Natural killer cell (primary cell): ENCODE data around the gene TRAK1. TPM values are rescaled to one million over a fixed set of nuclear protein-coding genes. Genes with fewer than 3 reads are reported as not detected.

ENCODE experiments used
- ATAC-seq, 3 donors: fragments of 150-1000 bp in 2 of 3; fragments of 200-7000 bp in 1 of 3; cut with Tn5 transposase; 1 replicate in 1 of 3; 2 replicates in 2 of 3; pipeline ENCODE4 v1.10.0; 2021; ENCODE audit warnings: mild to moderate bottlenecking in 2 of 3, moderate library complexity in 2 of 3
- DNase-seq, 2 donors: peaks; one replicate each; pipeline versions ENCODE4 v3.0.0 to v3.0.0-alpha.2; 2013 to 2021; ENCODE audit warnings: mixed read lengths in 1 of 2
- H3K27ac ChIP-seq: one replicate; pipeline ENCODE4 v1.5.1; 2013; ENCODE audit warnings: mild to moderate bottlenecking, low read length
- H3K27me3 ChIP-seq: one replicate; pipeline ENCODE4 v1.6.1; 2013; ENCODE audit warnings: low read length; ENCODE audit not compliant: control insufficient read depth, insufficient read depth
- H3K36me3 ChIP-seq: one replicate; pipeline ENCODE4 v1.6.1; 2013; ENCODE audit warnings: low read length; ENCODE audit not compliant: control insufficient read depth, insufficient read depth
- H3K4me1 ChIP-seq: one replicate; pipeline ENCODE4 v1.6.1; 2013; ENCODE audit warnings: low read length; ENCODE audit not compliant: control insufficient read depth, insufficient read depth
- H3K4me3 ChIP-seq: one replicate; pipeline ENCODE4 v1.5.1; 2013; ENCODE audit warnings: low read length
- H3K9me3 ChIP-seq: one replicate; pipeline ENCODE4 v1.6.1; 2013; ENCODE audit warnings: low read length; ENCODE audit not compliant: control insufficient read depth, insufficient read depth
- H3K27ac Mint-ChIP-seq, 2 donors: one replicate each; pipeline ENCODE4 v1.8.0; 2022; ENCODE audit warnings: mild to moderate bottlenecking in 2 of 2, mixed read lengths in 2 of 2, moderate library complexity in 1 of 2
- H3K27me3 Mint-ChIP-seq, 2 donors: one replicate each; pipeline ENCODE4 v1.8.0; 2022; ENCODE audit warnings: low read depth in 2 of 2, mixed read lengths in 2 of 2
- H3K36me3 Mint-ChIP-seq: one replicate; pipeline ENCODE4 v1.8.0; 2022; ENCODE audit warnings: mixed read lengths
- H3K4me1 Mint-ChIP-seq, 2 donors: one replicate each; pipeline ENCODE4 v1.8.0; 2022; ENCODE audit warnings: mixed read lengths in 2 of 2
- H3K4me3 Mint-ChIP-seq: one replicate; pipeline ENCODE4 v1.8.0; 2022; ENCODE audit warnings: mild to moderate bottlenecking, moderate library complexity, mixed read lengths
- H3K9me3 Mint-ChIP-seq, 2 donors: one replicate each; pipeline ENCODE4 v1.8.0; 2022; ENCODE audit warnings: mixed read lengths in 2 of 2
- CTCF ChIP-seq: fragments of 200-600 bp; IDR thresholded peaks from one replicate; pipeline ENCODE4 v1.8.0; 2022; ENCODE audit warnings: antibody characterized with exemption
- WGBS: methylation state at CpG from one replicate; pipeline ENCODE4 v1.1.7; 2013; ENCODE audit warnings: missing lambda C conversion rate; ENCODE audit not compliant: insufficient coverage; 5-methylcytosine and 5-hydroxymethylcytosine counted together
- intact Hi-C: fragments of 100-400 bp; cut with micrococcal nuclease; formaldehyde crosslinking; loops from one replicate; pipeline ENCODE4 v1.14.2; 2022
- total RNA-seq, 4 donors: library from RNA; stranded (reverse); fragments of 120-200 nt in 1 of 4; gene quantifications; one replicate each; pipeline versions ENCODE4 v1.2.3 to v1.2.4, GENCODE V29; 2013 to 2022

TRAK1 gene
- total RNA-seq, 3 donors from 2014 or later (not counting 1 experiment from before 2014, with no cell fraction given): 30.7 to 31.8 (median 31.8) TPM

- Mint-ChIP-seq H3K9me3 (no peaks in the 10 kb centered on the region), H3K4me1 (peaks cover 41 to 57% of the 10 kb centered on the region in 2 donors), H3K27ac (peak overlapping the region in 1 of 2 donors; percentile 71), H3K4me3 (peak overlapping the region; percentile 67), H3K36me3 (no peaks in the 10 kb centered on the region), H3K27me3 (no peaks in the 10 kb centered on the region)
- Histone ChIP-seq H3K4me3 (no peak overlapping the region), H3K4me1 (peaks cover 19% of the 10 kb centered on the region), H3K36me3 (no peaks in the 10 kb centered on the region), H3K27me3 (no peaks in the 10 kb centered on the region), H3K27ac (no peak overlapping the region), H3K9me3 (no peaks in the 10 kb centered on the region)
- ATAC-seq (no peak), DNase-seq (no peak)
- intact Hi-C loops: no loop called here
- no peak for TF ChIP-seq CTCF
- 97% methylated on average over 8 of the region's 8 CpGs for WGBS
Observed at GRCh38 chr3:42149532-42149931, 58.4 kb downstream of the TRAK1 start.

GRCh38 chr3:42149975-42150374 is 58.8 kb downstream of the TRAK1 start:
- H3K4me3 Mint-ChIP-seq: peak overlapping the region; percentile 4
- H3K9me3 ChIP-seq: no peaks in the 10 kb centered on the region
- no peaks in the 10 kb centered on the region for H3K36me3 Mint-ChIP-seq
- no peaks in the 10 kb centered on the region for H3K27me3 ChIP-seq
- H3K9me3 Mint-ChIP-seq: no peaks in the 10 kb centered on the region
- no peaks in the 10 kb centered on the region for H3K36me3 ChIP-seq
- WGBS: 96% methylated on average over 3 of the region's 3 CpGs
- no peak overlapping the region for H3K4me3 ChIP-seq
- H3K4me1 Mint-ChIP-seq: peaks cover 46 to 61% of the 10 kb centered on the region in 2 donors
- no peak overlapping the region for H3K27ac ChIP-seq
- no peak for DNase-seq
- H3K27ac Mint-ChIP-seq: peak overlapping the region in 1 of 2 donors; percentile 71
- no peak for ATAC-seq
- no peak for TF ChIP-seq CTCF
- intact Hi-C loops: no loop called here
- H3K27me3 Mint-ChIP-seq: no peaks in the 10 kb centered on the region
- peaks cover 19% of the 10 kb centered on the region for H3K4me1 ChIP-seq

DNA sequence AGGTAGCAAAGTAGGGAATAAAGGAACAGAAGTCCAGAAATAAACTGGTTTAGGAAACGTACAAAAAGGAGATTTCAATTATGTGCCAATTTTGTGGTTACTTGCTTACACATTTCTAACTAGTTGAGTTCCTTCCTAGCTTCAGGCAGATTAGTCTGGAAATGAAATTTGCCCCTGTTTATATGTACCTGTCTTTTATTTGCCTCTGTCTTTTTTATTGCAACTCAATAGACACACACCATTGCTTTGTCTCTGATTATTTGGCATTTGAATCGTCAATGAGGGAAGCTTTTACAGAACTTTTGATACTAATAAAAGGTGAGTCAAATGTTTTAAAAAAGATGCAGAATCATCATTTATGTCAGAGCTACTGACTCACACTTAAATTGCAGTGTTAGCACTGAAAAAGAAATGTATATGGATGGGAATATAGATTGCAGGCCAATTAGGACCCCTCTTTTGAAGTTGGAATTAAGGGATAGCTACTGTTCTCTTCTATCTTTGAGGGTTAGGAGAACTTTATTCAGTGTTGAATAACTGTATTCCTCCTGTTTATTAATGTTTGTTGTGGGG is 60.5 kb downstream of the TRAK1 start:
- WGBS: 50% methylated on average over 1 of the region's 2 CpGs

More for the DNA sequence above, 60.5 kb downstream of the TRAK1 start:
- Histone ChIP-seq H3K36me3 (no peaks in the 10 kb centered on the region), H3K27me3 (no peaks in the 10 kb centered on the region), H3K4me3 (no peak overlapping the region), H3K27ac (no peak overlapping the region), H3K4me1 (peaks cover 19% of the 10 kb centered on the region), H3K9me3 (no peaks in the 10 kb centered on the region)
- Mint-ChIP-seq H3K27me3 (no peaks in the 10 kb centered on the region), H3K4me3 (no peak overlapping the region), H3K9me3 (no peaks in the 10 kb centered on the region), H3K4me1 (peaks cover 45 to 61% of the 10 kb centered on the region in 2 donors), H3K27ac (no peak overlapping the region), H3K36me3 (no peaks in the 10 kb centered on the region)
- intact Hi-C loops: no loop called here
- ATAC-seq (no peak), DNase-seq (no peak)
- TF ChIP-seq CTCF: no peak
